Neural cell (in vitro differentiated cells): ENCODE results near the gene SEC16A. TPM values are rescaled to one million over a fixed set of nuclear protein-coding genes. Genes with fewer than 3 reads are reported as not detected.

Experiments used
- H2AFZ ChIP-seq: fragments of 200-600, 300-800 bp; sonication (generic), shearing (Covaris generic); 2 replicates; pipeline ENCODE4 v1.6.0; 2014; ENCODE audit warnings: low read depth, mild to moderate bottlenecking, antibody characterized with exemption, low read length, moderate library complexity
- H3F3A ChIP-seq: fragments of 200-600 bp; shearing (Covaris generic); 2 replicates; pipeline ENCODE4 v1.6.1; 2016; ENCODE audit warnings: mild to moderate bottlenecking, moderate library complexity, mixed read lengths, antibody characterized with exemption, low read length; ENCODE audit not compliant: insufficient read depth, poor library complexity, severe bottlenecking
- H3K27ac ChIP-seq: fragments of 200-600, 300-800 bp; sonication (generic), shearing (Covaris generic); 2 replicates; pipeline ENCODE4 v1.5.1; 2014; ENCODE audit warnings: mild to moderate bottlenecking, low read length, moderate library complexity
- H3K27me3 ChIP-seq: fragments of 300-800, 200-600 bp; sonication (generic), shearing (Covaris generic); 2 replicates; pipeline ENCODE4 v1.6.0; 2014; ENCODE audit warnings: mild to moderate bottlenecking, low read depth, low read length, moderate library complexity; ENCODE audit not compliant: insufficient read depth
- H3K36me3 ChIP-seq: fragments of 300-800, 200-600 bp; sonication (generic), shearing (Covaris generic); 2 replicates; pipeline ENCODE4 v1.5.1; 2014; ENCODE audit warnings: mild to moderate bottlenecking, antibody characterized with exemption, low read length, moderate library complexity; ENCODE audit not compliant: insufficient read depth
- H3K4me2 ChIP-seq: fragments of 300-800, 200-600 bp; sonication (generic), shearing (Covaris generic); 2 replicates; pipeline ENCODE4 v1.6.0; 2014; ENCODE audit warnings: mild to moderate bottlenecking, low read length
- H3K4me3 ChIP-seq: fragments of 300-800, 200-600 bp; sonication (generic), shearing (Covaris generic); 2 replicates; pipeline ENCODE4 v1.5.1; 2014; ENCODE audit warnings: mild to moderate bottlenecking, low read length, moderate library complexity
- H3K79me2 ChIP-seq: fragments of 200-600 bp; shearing (Covaris generic); replicated peaks from 2 replicates; pipeline ENCODE4 v1.6.0; 2014; ENCODE audit warnings: mild to moderate bottlenecking, low read length, moderate library complexity; ENCODE audit not compliant: insufficient read depth
- H3K9ac ChIP-seq: fragments of 300-800, 200-600 bp; sonication (generic), shearing (Covaris generic); 2 replicates; pipeline ENCODE4 v1.6.1; 2016; ENCODE audit warnings: mild to moderate bottlenecking, low read length, mixed read lengths
- H3K9me2 ChIP-seq: fragments of 200-600 bp; shearing (Covaris generic); 2 replicates; pipeline ENCODE4 v1.6.1; 2016; ENCODE audit warnings: mild to moderate bottlenecking, low read length, mixed read lengths; ENCODE audit not compliant: insufficient read depth
- H3K9me3 ChIP-seq: fragments of 200-600, 300-800 bp; sonication (generic), shearing (Covaris generic); 2 replicates; pipeline ENCODE4 v1.6.1; 2016; ENCODE audit warnings: mild to moderate bottlenecking, mixed run types, low read length, moderate library complexity, mixed read lengths
- H4K20me1 ChIP-seq: fragments of 200-600 bp; shearing (Covaris generic); 2 replicates; pipeline ENCODE4 v1.6.1; 2016; ENCODE audit warnings: mild to moderate bottlenecking, mixed run types; ENCODE audit not compliant: insufficient read depth
- EP300 ChIP-seq: fragments of 450-650 bp; conservative IDR thresholded peaks from 2 replicates; pipeline ENCODE4 v1.6.1; 2014; ENCODE audit warnings: antibody characterized with exemption, mild to moderate bottlenecking, moderate library complexity; ENCODE audit not compliant: poor library complexity, severe bottlenecking
- EZH2 ChIP-seq: fragments of 200-600, 300-800 bp; shearing (Covaris generic), sonication (generic); IDR thresholded peaks from 2 replicates; pipeline ENCODE4 v1.6.1; 2014; ENCODE audit warnings: antibody characterized with exemption, low read length, borderline replicate concordance, mild to moderate bottlenecking; ENCODE audit not compliant: insufficient read depth, poor library complexity, severe bottlenecking
- MXI1 ChIP-seq: fragments of 450-650 bp; conservative IDR thresholded peaks from 2 replicates; pipeline ENCODE4 v1.6.1; 2014; ENCODE audit warnings: antibody characterized with exemption, mild to moderate bottlenecking; ENCODE audit not compliant: poor library complexity, severe bottlenecking
- POLR2AphosphoS5 ChIP-seq: IDR thresholded peaks from 2 replicates; pipeline ENCODE4 v1.6.1; 2012
- RAD21 ChIP-seq: fragments of 450-650 bp; conservative IDR thresholded peaks from 2 replicates; pipeline ENCODE4 v1.6.1; 2014; ENCODE audit warnings: antibody characterized with exemption, mild to moderate bottlenecking, moderate library complexity
- SMC3 ChIP-seq: fragments of 450-650 bp; conservative IDR thresholded peaks from 2 replicates; pipeline ENCODE4 v1.6.1; 2014; ENCODE audit warnings: antibody characterized with exemption, mild to moderate bottlenecking, moderate library complexity; ENCODE audit not compliant: poor library complexity
- TAF1 ChIP-seq: IDR thresholded peaks from 2 replicates; pipeline ENCODE4 v1.6.1; 2012; ENCODE audit warnings: low read depth
- polyA plus RNA-seq: library from polyadenylated mRNA; depleted of rRNA; stranded (reverse); fragments of >200 nt; gene quantifications from 2 replicates; pipeline ENCODE4 v1.2.3, GENCODE V29; 2014
- TF ChIP-seq, protein P1 (sequence below): IDR thresholded peaks from 2 replicates; pipeline ENCODE4 v1.6.1; 2012; ENCODE audit warnings: borderline replicate concordance
- TF ChIP-seq, protein P2 (sequence below): fragments of 450-650 bp; IDR thresholded peaks from 2 replicates; pipeline ENCODE4 v1.5.1; 2014; ENCODE audit warnings: antibody characterized with exemption, mild to moderate bottlenecking, moderate library complexity; ENCODE audit not compliant: poor library complexity, severe bottlenecking

The SEC16A gene
- polyA plus RNA-seq, 1 donor from 2014 or later: 15.4 TPM

DNA sequence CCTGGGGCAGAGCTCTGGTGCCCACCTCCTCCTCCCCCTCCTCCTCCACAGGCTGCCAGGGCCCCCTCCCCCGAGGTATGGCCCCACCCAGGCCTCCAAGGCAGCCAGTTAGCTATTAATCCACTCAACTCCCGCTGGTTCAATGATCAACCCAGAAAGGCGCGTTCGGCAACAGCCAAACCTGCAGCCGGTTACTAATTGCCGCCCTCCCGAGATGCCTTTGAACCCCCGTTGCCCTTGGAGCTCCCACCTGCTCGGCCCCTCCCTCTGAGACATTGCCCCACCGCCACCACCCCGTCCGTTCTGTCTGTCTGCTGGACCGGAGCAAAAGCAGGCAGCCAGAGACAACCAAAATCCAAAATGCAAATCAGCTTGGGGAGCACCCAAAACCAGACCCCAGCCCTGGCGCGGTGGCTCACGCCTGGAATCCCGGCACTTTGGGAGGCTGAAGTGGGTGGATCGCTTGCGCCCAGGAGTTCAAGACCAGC lies 37.3 kb upstream of the SEC16A start:
- H3K27me3 ChIP-seq: no peaks in the 10 kb centered on the region
- no peak overlapping the region for H3K4me2 ChIP-seq
- H3K79me2 ChIP-seq: peaks cover 3% of the 10 kb centered on the region
- no peaks in the 10 kb centered on the region for H3F3A ChIP-seq
- no peak overlapping the region for H3K9ac ChIP-seq
- no peaks in the 10 kb centered on the region for H4K20me1 ChIP-seq
- H3K4me3 ChIP-seq: no peak overlapping the region
- no peak overlapping the region for H3K27ac ChIP-seq
- no peaks in the 10 kb centered on the region for H3K9me3 ChIP-seq
- H2AFZ ChIP-seq: no peak overlapping the region
- TF ChIP-seq TAF1 (no peak), SMC3 (no peak), EP300 (no peak), MXI1 (no peak), POLR2AphosphoS5 (no peak), EZH2 (no peak), RAD21 (no peak)
- TF ChIP-seq, protein P1, sequence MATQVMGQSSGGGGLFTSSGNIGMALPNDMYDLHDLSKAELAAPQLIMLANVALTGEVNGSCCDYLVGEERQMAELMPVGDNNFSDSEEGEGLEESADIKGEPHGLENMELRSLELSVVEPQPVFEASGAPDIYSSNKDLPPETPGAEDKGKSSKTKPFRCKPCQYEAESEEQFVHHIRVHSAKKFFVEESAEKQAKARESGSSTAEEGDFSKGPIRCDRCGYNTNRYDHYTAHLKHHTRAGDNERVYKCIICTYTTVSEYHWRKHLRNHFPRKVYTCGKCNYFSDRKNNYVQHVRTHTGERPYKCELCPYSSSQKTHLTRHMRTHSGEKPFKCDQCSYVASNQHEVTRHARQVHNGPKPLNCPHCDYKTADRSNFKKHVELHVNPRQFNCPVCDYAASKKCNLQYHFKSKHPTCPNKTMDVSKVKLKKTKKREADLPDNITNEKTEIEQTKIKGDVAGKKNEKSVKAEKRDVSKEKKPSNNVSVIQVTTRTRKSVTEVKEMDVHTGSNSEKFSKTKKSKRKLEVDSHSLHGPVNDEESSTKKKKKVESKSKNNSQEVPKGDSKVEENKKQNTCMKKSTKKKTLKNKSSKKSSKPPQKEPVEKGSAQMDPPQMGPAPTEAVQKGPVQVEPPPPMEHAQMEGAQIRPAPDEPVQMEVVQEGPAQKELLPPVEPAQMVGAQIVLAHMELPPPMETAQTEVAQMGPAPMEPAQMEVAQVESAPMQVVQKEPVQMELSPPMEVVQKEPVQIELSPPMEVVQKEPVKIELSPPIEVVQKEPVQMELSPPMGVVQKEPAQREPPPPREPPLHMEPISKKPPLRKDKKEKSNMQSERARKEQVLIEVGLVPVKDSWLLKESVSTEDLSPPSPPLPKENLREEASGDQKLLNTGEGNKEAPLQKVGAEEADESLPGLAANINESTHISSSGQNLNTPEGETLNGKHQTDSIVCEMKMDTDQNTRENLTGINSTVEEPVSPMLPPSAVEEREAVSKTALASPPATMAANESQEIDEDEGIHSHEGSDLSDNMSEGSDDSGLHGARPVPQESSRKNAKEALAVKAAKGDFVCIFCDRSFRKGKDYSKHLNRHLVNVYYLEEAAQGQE: no peak
- TF ChIP-seq, protein P2, sequence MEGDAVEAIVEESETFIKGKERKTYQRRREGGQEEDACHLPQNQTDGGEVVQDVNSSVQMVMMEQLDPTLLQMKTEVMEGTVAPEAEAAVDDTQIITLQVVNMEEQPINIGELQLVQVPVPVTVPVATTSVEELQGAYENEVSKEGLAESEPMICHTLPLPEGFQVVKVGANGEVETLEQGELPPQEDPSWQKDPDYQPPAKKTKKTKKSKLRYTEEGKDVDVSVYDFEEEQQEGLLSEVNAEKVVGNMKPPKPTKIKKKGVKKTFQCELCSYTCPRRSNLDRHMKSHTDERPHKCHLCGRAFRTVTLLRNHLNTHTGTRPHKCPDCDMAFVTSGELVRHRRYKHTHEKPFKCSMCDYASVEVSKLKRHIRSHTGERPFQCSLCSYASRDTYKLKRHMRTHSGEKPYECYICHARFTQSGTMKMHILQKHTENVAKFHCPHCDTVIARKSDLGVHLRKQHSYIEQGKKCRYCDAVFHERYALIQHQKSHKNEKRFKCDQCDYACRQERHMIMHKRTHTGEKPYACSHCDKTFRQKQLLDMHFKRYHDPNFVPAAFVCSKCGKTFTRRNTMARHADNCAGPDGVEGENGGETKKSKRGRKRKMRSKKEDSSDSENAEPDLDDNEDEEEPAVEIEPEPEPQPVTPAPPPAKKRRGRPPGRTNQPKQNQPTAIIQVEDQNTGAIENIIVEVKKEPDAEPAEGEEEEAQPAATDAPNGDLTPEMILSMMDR: no peak
- H3K9me2 ChIP-seq: no peaks in the 10 kb centered on the region
- H3K36me3 ChIP-seq: no peaks in the 10 kb centered on the region

GRCh38 chr9:136519263-136520052 lies 36.6 kb upstream of the SEC16A start:
- H3K27me3 ChIP-seq: no peaks in the 10 kb centered on the region
- H3K36me3 ChIP-seq: no peaks in the 10 kb centered on the region
- H3K27ac ChIP-seq: no peak overlapping the region
- no peak overlapping the region for H2AFZ ChIP-seq
- H3K9me3 ChIP-seq: no peaks in the 10 kb centered on the region
- no peaks in the 10 kb centered on the region for H4K20me1 ChIP-seq
- H3K9me2 ChIP-seq: no peaks in the 10 kb centered on the region
- no peak overlapping the region for H3K4me2 ChIP-seq
- no peaks in the 10 kb centered on the region for H3F3A ChIP-seq
- TF ChIP-seq RAD21 (no peak), TAF1 (no peak), SMC3 (no peak), EZH2 (no peak), POLR2AphosphoS5 (no peak), EP300 (no peak), MXI1 (no peak)
- TF ChIP-seq, protein P1: no peak
- TF ChIP-seq, protein P2: no peak
- no peak overlapping the region for H3K4me3 ChIP-seq
- no peak overlapping the region for H3K9ac ChIP-seq
- H3K79me2 ChIP-seq: peaks cover 3% of the 10 kb centered on the region
